ENCODE results near the gene NR2F1-AS1.

DNA sequence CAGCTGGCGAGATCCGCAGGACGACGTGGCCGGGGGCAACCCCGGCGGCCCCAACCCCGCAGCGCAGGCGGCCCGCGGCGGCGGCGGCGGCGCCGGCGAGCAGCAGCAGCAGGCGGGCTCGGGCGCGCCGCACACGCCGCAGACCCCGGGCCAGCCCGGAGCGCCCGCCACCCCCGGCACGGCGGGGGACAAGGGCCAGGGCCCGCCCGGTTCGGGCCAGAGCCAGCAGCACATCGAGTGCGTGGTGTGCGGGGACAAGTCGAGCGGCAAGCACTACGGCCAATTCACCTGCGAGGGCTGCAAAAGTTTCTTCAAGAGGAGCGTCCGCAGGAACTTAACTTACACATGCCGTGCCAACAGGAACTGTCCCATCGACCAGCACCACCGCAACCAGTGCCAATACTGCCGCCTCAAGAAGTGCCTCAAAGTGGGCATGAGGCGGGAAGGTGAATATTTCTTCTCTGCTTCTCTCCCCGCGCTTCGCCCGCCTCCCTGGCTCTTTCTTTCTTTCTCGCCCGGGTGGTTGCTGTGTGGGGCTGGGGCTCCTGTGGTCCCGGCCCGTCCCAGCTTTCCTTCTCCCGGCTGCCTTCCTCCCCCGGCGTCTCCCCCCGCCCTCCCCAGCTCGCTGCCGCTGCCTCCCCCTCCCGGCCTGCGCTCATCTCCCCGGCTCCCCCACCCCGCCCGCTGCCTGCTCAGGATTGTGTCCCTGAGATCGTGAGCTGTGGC, 4.2 kb upstream of the NR2F1-AS1 start:
- TF ChIP-seq, protein P1, sequence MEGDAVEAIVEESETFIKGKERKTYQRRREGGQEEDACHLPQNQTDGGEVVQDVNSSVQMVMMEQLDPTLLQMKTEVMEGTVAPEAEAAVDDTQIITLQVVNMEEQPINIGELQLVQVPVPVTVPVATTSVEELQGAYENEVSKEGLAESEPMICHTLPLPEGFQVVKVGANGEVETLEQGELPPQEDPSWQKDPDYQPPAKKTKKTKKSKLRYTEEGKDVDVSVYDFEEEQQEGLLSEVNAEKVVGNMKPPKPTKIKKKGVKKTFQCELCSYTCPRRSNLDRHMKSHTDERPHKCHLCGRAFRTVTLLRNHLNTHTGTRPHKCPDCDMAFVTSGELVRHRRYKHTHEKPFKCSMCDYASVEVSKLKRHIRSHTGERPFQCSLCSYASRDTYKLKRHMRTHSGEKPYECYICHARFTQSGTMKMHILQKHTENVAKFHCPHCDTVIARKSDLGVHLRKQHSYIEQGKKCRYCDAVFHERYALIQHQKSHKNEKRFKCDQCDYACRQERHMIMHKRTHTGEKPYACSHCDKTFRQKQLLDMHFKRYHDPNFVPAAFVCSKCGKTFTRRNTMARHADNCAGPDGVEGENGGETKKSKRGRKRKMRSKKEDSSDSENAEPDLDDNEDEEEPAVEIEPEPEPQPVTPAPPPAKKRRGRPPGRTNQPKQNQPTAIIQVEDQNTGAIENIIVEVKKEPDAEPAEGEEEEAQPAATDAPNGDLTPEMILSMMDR (IDR thresholded peaks at IDR 0.05 in 4 of 5, conservative IDR thresholded peaks at IDR 0.05 in 1 of 5), result no peak
- TF ChIP-seq POLR2A (IDR thresholded peaks at IDR 0.05), result no peak

Data from gastrocnemius medialis (tissue), 4 donors.